Cerebellar cortex (tissue), 1 donor: ENCODE results near the gene AGXT.

Experiments
- DNase-seq: peaks from one replicate; pipeline ENCODE4 v3.0.0-alpha.2; 2015; ENCODE audit warnings: low spot score

Gene AGXT

DNA sequence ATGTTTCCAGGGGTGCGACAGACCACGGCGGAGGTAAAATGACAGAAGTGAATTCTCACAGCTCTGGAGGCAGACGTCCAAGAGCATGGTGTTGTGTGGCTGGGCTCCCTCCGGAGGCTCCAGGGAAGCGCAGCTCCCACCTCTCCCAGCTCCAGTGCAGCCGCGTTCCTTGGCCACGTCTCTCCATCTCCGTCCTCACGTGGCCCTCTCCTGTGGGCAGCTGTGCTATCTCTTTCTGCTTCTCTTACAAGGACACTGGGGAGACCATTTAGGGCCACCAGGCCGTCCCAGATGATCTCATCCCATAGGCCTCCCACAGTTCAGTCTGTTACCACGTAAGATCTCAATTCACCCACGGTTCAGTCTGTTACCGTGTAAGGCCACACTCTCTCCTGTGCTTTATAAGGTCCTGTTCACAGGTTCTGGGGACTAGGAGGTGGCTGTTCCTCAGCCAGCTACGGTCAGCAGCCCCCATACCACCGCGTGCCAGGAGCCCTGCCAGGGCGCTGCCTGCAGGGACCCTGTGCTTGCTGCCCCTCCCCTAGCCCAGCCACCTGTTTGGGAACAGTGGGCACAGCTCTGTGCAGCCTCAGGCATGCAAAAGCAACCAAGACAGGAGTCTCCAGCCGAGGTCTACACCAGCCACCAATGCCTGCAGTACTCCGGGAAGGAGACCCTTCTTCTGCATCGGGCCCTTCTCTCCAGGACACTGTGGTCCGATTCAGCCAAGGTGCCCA, 30.3 kb downstream of the AGXT start:
- DNase-seq: no peak

DNA sequence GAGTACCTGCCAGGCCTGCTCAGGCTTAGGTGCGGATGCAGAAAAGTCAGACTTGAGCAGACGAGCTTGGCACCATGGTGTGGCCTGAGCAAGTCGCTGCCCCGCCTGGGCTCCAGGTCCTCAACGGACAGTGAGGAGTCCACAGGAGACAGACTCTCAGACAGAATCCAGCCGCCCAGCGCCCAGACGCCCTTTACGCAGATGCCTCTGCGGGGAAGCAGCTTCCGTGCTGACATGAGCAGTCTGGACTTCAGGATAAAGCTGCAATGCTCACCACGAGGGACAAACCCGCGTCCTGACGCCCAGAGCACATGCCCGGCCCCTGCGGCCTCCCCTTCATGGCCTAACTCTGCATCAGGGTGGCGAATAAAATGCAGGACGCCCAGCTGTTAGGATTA, 30.8 kb downstream of the AGXT start:
- DNase-seq: no peak

DNA sequence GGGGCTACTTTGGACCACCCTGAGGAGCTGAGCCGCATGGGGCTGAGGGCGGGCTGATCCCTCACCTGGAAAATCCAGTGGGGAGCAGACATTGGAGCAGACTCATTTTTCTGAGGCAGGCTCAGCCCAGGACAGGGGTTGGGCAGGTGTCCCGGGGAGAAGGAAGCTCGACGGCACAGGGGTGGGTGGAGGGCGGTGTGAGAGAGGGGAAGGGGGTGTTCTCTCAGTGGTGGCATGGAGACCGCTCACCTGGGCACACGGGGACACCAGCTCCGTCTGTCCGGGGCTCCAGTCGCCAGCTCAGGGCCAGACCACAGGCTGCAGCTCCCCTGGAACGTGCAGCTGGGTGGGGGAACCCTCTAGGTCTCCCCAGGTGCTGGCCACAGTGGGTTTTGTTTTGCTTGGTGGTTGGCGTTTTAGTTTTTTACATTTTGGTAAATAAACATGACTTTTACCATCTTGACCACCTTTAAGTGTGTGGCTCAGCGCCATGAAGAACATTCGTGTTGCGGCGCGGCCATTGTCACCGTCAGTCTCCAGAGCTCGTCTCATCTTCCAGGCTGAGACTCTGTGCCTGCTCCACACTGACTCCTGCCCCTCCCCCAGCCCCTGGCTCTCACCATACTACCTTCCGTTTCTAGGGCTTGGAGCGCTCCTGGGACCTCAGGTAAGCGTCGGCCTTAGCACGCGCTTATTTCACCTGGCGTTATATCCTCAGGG, 31.7 kb downstream of the AGXT start:
- DNase-seq: no peak

DNA sequence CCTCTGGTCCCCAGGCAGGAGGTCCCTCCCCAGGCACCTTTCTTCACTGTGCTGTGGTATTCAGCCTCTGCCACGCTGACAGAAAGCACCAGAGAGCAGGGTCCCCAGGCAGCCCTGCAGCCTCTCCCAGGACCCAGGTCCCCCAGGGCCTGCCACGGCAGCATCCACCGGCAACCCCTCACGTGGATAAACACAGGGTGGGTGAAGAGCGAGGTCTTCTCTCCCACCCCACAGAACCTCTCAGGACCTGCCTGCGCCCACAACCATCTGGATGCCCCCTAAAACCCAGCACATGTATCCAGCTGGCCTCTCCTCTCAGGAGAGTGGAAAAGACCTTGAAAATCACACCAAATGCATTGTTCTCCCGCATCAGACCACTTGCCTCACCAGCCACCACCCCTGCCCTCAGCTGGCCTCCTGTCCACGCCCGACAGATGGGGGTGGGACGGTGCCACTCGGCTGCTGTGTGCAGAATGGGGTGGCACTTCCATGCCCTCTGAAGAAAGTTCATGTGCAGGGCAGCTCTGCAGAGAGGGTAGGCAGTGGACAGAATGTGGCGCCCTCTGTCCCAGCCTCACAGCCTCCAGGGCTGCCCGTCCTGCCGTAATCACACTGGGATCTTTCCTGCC, 33.5 kb downstream of the AGXT start:
- no peak for DNase-seq

DNA sequence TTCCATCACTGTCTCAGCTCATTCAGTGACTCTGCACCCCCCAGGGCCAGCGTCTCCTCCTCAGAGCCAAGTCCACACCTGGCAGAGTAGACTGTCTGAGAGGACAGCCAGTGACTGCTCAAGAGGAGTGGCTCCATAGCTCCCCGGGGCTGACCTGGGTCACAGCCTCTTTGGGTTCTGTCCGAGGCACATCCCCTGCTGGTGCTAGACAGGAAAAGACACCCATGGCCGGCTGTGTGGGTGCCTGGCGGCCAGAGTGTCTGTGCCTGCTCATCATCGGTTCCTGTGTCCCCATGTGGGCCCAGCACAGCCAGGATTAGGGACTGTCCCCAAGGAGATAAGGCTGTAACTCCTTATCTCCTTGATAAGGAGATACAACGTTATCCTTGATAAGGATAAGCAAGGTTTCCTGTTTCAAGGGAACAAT, 34.0 kb downstream of the AGXT start:
- DNase-seq: no peak

DNA sequence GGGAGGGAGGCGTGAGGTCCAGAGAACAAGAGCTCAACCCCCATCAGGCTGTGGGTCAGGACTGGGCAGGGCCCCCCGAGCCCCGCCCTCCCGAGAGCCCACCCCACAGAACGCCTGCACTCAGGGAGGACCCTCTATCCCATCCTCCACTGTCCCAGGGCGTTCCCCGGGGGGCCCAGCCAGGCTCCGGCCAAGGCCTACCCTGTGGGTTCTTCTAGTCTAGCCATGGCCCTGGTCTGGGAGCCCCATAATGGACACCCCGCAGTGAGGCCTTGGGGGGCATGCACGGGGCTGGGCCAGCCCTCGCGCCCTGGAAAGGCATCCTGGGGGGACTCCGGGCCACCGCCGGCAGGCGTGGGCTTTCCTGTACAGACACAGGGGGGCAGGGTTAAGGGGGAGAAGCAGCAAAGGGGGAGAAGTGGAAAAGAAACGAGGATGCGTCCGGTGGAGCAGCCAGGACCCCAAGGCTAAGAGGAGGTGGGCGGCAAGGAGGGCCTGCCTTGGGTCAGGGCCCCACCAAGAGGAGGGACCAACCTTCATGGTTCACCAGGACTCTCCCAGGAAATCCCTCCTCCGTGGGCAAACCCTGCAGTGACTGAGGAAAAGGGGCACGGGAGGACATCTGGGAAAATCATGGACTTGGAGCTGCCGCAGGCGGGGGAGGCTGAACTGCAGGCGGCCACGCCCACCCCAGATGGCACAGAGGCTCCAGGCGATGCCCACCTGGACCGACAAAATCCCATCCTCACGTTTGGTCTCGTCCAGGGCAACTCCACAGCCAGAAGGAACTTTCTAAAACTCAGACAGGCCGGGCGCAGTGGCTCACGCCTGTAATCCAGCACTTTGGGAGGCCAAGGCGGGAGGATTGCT, 34.8 kb downstream of the AGXT start:
- DNase-seq: no peak

DNA sequence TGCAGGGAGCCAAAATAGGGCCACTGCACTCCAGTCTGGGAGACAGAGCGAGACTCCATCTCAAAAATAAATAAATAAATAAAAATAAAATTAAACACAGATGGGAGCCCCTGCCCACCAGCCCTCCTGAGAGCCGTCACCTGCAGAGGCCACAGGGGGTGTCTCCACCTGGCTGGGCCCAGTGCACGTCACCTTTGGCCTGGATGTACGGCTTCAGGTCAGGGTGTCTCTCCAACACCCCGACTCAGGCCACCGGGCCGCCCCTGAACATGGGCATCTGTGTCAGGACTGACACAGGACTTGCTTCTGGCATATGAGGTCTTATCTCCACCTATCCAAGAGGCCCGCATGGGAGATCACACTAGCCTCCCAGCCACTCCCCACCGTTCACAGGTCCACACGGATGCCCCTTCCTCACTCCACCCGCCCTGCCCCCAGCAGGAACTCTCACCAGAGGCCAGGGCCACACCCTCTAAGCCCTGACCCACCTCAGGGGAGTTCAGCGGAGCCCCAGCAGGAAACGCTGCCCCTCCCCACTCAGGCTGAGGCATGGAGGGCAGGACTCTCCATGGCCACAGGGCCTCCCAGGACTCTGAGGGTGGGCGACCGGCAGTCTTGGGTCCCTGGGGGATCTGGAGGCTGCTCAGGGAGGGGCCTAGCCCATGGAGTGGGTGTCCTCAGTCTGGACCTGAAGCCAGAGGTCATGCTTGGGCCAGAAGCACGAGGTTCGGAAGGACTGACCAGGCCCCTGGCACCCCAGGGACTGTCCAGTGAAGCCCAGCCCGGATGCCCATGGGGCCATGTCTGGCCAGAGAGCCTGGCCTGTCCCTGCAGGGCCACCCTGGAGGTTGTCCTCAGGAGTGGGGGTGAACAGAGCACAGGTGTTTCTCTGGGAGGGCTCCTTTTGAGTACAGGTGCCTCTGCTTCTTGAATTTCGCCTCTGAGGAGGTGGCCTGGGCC, 35.9 kb downstream of the AGXT start:
- DNase-seq: no peak

DNA sequence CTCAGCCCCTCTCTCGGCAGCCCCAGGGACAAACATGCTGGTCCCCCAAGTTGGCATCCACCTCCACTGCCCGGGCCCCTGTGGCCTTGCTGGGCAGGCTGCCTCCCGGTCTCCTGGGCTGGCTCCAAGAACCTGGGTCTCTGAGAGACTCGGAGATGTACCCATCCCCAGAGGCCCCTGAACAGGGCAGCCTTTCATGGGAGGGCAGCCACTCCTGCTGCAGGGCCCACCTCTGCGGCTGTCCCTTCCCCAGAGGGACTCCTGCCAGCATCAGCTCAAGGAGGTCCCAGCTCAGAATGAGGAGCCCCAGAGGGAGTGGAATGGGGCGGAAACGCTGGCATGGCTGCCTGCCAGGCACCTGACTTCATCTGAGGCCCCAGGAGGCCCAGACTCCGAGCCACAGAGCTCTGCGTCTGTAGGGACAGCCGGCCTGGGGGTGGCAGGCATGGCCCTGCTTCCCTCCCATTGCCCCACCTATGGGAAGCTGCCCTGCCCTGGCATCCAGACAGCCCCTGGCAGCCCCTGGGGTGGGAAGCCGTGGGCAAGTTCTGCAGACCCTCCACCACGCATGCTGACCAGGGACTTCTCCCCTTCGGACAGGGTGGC, 36.7 kb downstream of the AGXT start:
- DNase-seq: no peak

DNA sequence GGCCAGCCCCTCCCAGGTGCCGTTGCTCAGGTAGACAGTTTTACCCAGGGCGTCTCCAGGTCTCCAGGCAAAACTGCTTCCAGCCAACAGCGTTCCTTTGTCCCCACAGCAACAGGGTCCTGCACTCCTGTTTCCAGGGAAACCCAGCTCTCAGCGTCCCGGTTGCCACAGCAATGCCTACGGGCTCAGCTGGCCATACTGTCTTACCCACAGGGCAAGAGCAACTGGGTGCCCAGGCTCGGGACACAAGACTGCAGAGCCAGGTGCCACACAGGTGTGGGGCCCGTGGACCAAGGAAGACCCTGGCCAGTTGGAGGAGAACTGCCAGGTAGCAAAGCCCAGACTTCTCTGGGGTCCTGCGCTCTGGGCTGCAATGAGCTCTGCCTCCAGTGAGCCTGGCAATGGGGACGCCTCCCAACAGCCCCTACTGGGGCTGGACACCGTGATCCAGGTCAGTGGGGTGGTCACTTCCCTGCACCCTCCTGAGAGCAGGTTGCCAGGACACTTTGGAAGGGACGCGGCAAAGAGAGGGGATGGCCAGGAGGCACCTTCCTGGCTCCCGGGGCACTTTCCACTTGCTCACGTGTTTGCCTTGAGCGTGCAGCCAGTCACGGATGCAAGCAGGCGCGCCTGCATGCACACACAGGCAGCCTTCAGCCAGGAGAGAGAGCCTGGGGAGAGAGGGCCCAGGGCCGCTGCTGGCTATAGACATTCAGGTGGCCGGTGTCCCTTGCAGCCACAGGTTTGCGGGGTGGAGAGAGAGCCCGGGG, 37.7 kb downstream of the AGXT start, which contains the start of gene CROCC2:
Gene CROCC2, plus strand, starts transcription at position 196 of the 770 bp plus-strand sequence. Its CDS starts 178 bp downstream, at position 374.
- no peak for DNase-seq

DNA sequence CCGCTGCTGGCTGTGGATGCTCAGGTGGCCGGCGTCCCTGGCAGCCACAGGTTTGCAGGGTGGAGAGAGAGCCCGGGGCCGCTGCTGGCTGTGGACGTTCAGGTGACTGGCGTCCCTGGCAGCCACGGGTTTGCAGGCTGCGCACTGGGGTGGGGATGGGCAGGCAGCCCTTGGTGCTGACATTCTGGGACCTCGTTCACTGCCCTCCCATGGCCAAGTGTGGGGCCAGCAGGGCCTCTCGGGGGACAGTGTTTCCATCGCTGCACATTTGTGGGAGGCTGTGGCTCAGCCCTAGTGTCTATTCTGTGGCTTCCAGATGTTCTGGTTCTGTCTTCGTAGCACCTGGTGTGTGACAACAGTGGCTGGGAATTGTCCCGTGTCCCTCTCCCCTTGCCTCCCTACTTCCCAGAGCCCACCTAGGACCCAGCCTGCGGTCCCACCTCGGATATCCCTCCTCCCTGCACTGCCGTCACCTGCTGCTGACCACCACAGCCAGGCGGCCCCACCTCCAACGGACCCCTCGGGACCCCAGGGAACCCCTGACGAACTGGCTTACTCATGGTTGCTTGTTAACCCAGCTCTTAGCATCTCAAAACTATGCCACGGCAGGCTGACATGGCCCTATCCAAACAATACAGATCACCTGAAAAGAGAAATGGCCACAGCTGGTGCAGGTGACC, 38.4 kb downstream of the AGXT start:
- no peak for DNase-seq

DNA sequence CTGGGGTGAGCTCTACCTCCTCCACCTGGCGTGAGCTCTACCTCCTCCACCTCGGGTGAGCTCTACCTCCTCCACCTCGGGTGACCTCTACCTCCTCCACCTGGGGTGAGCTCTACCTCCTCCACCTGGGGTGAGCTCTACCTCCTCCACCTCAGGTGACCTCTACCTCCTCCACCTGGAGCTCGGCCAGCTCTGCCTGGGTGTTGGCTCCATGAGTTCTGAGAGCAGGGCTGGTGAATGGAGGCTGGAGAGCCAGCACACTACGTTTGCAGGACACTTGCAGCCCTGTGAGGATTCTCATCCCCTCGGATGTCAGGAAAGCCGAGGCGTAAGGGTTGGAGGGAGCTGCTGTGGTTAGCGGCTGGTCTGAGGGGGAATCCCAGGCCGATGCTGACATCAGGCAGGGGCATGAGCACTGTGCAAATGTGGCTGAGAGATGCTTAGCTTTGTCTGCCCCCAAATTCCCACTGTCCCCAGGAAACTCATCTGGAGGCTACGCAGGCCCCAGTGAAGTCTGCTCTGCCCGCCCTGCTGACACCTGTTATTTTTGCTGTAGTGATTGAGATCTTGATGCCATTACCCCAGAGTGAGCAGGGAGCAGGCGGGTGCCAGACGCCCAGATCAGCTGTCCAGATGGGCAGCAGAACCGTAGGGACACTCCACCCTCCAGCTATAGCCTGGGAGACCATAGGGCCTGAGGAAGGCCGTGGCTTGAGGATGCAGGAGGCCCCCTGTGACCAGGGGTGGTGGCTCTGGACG, 40.8 kb downstream of the AGXT start:
- DNase-seq: no peak

DNA sequence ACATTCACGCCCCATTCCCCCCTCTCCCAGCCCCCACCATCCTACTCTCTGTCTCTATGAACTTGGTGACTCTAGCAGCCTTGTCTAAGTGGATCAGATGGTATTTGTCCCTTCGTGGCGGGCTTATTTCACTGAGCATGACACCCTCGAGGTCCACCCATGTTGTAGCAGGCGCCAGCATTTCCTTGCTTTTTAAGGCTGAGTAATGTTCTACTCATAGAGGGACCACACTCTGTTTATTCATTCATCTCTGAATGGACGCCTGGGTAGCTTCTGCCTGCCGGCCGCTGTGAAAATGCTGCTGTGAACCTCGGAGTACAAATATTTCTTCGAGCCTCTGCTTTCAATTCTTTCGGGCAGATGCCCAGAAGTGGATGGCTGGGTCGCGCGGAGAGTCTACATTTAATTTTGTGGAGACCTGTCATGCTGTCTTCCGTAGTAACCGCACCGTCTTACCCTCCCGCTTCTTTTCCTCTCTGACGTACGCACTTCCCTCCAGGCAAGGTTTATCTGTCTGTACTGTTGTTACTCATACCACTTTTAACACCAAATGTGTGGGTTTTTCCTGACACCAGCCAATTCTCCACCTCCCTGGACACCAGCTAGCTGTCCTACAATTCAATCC, 43.1 kb downstream of the AGXT start:
- DNase-seq: no peak

DNA sequence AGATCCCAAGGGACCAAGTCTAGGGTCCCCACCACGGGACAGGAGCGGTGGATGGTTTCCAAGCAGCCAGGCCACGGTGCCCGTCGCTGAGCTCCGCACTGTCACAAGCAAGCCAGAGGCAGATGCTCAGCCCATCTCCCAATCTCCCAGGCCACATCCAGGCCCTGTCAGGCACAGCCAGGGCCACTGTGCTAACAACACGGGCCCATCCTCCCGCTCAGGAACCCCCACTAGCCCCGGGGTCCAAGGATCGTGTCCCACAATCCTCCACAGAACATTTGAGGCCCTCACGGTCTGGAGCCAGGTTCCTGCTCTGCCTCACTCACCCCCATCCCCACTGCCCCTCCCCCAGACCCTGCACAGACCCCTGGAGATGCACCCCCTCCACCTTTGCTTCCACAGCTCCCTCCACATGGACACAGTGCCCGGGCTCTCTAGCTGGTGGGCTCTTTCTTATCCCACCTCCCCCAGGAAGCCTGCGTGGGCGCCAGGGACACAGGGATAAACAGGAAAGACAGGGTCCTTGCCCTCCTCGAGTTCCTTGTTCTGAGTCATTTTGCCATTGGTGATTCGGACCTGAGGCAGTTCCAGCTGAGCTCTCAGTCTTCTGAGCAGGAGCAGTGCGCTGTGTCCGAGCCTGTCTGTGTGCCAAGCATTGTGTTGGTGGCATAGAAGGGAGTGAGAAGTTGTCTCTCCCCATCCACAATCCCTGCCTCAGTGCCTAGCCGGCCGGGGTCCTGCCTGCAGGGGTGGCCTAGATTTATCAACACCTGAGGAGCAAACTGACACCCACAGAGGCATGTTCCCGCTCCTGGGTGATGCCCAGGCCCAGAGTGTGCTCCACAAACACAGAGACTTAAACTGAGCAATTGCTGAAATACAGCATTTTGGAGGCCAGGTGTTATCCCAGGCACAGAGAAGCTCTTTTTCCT, 44.5 kb downstream of the AGXT start:
- DNase-seq: no peak

DNA sequence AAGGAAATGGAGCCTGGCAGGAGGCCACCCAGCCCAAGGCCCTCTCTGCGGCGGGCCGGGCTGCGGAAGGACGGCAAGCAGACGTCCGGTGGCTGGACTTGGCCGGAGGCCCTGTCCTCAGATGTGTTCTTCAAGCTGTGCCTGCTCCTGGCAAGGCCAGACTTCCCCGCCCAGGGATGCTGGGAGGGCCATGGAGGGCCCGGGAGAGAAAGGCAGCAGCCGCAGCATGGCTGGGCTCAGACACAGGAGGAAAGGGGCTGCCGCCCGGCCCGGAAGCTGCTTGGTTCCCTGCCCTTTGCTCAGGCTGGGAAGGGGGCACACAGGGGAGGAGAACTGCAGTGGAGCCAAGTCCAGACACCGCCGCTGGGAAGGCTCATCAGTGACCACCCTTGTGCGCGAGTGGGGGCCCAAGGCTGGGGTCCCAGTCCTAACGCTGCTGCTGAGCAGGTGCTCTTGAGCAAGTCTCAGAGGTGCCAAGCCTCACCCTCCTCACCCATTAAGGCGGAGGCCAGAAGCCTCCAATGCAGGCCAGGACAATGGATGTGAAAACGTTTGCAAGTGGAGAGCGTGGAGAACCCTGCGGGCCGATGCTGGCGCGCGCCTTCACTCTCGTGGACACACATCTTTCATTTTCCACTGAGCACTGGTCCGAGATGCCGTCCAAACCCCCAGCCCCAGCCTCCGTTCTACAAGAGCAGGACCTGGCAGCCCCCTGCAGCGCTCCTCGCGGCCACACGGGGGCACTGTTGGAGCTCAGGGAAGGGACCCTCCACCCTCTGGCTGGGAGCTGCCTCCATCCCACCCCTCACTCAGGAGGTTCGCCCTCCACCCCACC, 45.4 kb downstream of the AGXT start:
- peak; percentile 83 for DNase-seq

DNA sequence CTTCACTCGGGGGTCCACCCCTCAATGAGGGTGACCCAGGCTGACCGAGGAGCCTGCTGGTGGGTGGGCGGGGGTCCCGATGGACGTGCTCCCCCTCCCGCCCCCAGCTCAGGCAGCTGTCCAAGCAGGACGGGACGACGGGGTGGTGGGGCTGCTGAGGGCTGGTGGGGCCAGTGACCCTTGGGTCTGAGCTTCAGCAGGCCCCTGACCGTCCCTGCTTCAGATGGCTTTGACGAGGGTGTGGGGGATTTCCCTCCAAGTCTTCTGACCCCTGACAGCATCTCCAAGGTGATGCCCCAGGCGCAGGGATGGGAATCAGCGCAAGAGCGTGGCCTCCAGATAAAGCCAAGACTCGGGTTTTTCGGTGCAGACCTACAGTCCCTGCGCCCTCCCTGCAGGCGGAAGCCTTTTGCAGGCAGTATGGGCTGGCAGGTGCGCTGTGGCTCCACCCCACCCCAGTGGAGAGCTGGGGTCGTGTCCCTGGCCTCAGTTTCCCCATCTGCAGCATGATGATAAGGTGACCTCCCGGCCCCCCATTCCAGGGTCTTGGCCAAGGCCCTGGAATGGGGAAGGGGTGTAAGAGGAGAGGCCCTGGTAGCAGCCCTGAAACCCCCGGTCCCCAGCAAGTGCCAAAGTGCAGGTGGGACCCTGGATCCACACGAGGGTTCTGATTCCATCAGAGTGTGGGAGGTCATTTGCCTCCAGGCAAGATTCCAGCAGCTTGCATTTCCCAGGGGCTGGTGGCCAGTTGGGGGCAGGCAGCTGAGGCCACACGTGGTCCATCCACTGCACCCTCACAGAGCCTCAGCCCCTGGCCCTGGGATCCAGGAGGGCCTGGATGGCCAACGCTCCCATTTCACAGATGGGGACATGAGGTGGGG, 46.3 kb downstream of the AGXT start:
- DNase-seq: no peak
